Measurements from ENCODE around the gene HOXC10. TPM values are rescaled to one million over a fixed set of nuclear protein-coding genes. Genes with fewer than 3 reads are reported as not detected.

Gene HOXC10
- total and polyA plus RNA-seq, 10 of the 15 experiments (the other 5 are each of a cell fraction or from before 2014, with no cell fraction given) = 0.59 TPM; not detected in 9

DNA sequence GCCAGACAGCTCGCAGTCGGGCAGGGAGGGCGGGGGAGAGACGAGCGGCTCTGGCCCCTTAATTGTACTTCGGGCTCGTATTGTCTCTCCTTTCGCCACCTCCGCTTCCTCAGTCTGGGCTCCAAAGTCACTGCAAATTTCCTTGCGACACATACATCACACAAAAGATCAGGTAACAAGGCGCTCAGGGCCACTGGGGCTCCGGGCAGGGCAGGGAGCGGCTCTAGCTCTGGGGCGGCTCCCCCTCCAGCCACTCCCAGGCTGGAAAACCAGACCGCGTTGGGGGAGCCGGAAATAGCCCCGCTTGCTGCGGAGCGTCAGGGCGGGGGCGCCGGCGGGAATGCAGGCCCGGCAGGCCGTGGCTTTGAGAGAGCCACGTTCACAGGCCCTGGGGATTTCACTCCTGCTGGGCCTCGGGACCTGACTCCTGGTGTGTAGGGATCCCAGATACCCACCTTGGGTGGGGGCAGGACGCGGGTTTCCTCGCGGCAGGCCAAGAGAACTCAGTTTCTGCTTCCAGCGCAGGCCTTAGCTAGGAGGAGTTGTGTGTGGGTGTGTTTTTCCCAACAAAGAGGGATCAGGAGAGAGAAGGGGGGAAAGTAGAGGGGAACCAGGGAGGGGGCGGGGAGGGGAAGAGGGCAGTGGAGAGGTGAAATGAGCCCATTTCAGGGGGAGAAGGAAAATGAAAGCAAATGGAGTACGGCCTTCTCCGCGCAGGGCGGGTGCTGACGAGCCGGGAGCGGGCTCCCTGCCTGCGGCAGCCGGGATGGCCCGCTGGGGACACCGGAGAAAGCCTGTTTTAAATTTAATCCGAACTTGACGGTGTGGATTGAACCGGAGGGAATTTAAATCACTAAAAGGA is 10.7 kb downstream of the HOXC10 start:
- no peaks in the 10 kb centered on the region for H3K79me2 ChIP-seq (ENCODE audit: control insufficient read depth, insufficient read depth, low read length)
- H4K20me1 ChIP-seq (ENCODE audit: control insufficient read depth, insufficient read depth) = no peaks in the 10 kb centered on the region
- RAD21 ChIA-PET (ENCODE audit: unreplicated experiment) = interaction anchor here (0.8 to 1.0 kb wide), 3 partner anchors 10 to 196 kb away, joined by 3 to 4 read pairs (median 3); partner anchors contain the start of genes HOXC10 and HOXC4
- H3K4me3 ChIP-seq = peak overlapping the region; percentile 54
- CTCF ChIA-PET = interaction anchor here (0.8 to 2.0 kb wide), 5 partner anchors 10 to 212 kb away, joined by 3 to 6 read pairs (median 6); partner anchors contain the start of gene HOXC10
- POLR2A ChIA-PET = interaction anchor here (0.9 to 1.3 kb wide), 2 partner anchors 10 to 37 kb away, joined by 3 to 4 read pairs; no protein-coding TSS in a partner anchor
- H3K4me2 ChIP-seq (ENCODE audit: control insufficient read depth, insufficient read depth) = peak overlapping the region; percentile 85
- BruUV-seq (replicated peaks) = TSS peak; percentile 50
- peaks cover 31 to 54% of the 10 kb centered on the region in 2 experiments for H3K27me3 ChIP-seq (replicated peaks in 1 of 2; ENCODE audit: control insufficient read depth in 2 of 2, insufficient read depth in 2 of 2, low read length in 1 of 2)
- TF ChIP-seq ZBTB40 (IDR thresholded peaks at IDR 0.05; ENCODE audit: borderline replicate concordance) = 0 out of 2 replicates have a peak, but pooled peaks have one; percentile 20
- TF ChIP-seq RB1 (IDR thresholded peaks at IDR 0.05; ENCODE audit: borderline replicate concordance) = no peak
- TF ChIP-seq PML (IDR thresholded peaks at IDR 0.05; ENCODE audit: low read length) = no peak
- no peak for TF ChIP-seq TCF3 (IDR thresholded peaks at IDR 0.05; ENCODE audit: borderline replicate concordance, insufficient read depth, low read depth, low read length)
- TF ChIP-seq ZNF384 (IDR thresholded peaks at IDR 0.05; ENCODE audit: borderline replicate concordance, low read depth, low read length) = no peak
- no peak for TF ChIP-seq NR2F1 (conservative IDR thresholded peaks at IDR 0.05)
- TF ChIP-seq TARDBP (IDR thresholded peaks at IDR 0.05; ENCODE audit: borderline replicate concordance) = no peak
- TF ChIP-seq BHLHE40 (IDR thresholded peaks at IDR 0.05; ENCODE audit: borderline replicate concordance in 1 of 2, low read depth in 2 of 2, low read length in 1 of 2) = peak in 1 of 2 experiments; percentile 2; a peak in 1 of 4 replicates
- TF ChIP-seq SKIL (IDR thresholded peaks at IDR 0.05; ENCODE audit: low read depth, poor library complexity, severe bottlenecking) = no peak
- peak; percentile 68 for TF ChIP-seq IKZF1 (conservative IDR thresholded peaks at IDR 0.05)
- TF ChIP-seq ELK1 (IDR thresholded peaks at IDR 0.05; ENCODE audit: low read depth, low read length) = 0 out of 2 replicates have a peak, but pooled peaks have one; percentile 18
- no peak for TF ChIP-seq POLR2AphosphoS5 (IDR thresholded peaks at IDR 0.05; ENCODE audit: low read length)
- TF ChIP-seq, protein P1, sequence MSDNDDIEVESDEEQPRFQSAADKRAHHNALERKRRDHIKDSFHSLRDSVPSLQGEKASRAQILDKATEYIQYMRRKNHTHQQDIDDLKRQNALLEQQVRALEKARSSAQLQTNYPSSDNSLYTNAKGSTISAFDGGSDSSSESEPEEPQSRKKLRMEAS (IDR thresholded peaks at IDR 0.05; ENCODE audit: low read depth, low read length) = no peak
- TF ChIP-seq IKZF2 (IDR thresholded peaks at IDR 0.05) = peak; percentile 40 to 54; a peak in 2 of 4 replicates
- SMC1A ChIA-PET (ENCODE audit: uncharacterized antibody, unreplicated experiment) = interaction anchor here (0.9 to 1.7 kb wide), 8 partner anchors 8 to 231 kb away, joined by 3 to 7 read pairs (median 4); partner anchors contain the start of genes HOXC10 and SMUG1
- intact Hi-C loops (cut with micrococcal nuclease; ENCODE audit: unreplicated experiment) = no loop called here
- WGBS (ENCODE audit: insufficient coverage, insufficient replicate concordance, low lambda C conversion rate, missing lambda C conversion rate) = 2% methylated on average over 40 of the region's 48 CpGs
- no peak for DNase-seq (ENCODE audit: low read depth, low spot score)
- no peaks in the 10 kb centered on the region for H3K9me3 ChIP-seq (replicated peaks; ENCODE audit: control insufficient read depth, insufficient read depth, low read length)
- FAIRE-seq = no peak
- H3K9ac ChIP-seq (ENCODE audit: control insufficient read depth, insufficient read depth, low read length) = peak overlapping the region; percentile 30; the same call in 1 of the 2 replicates
- ATAC-seq = peak; percentile 63
- peaks cover 7% of the 10 kb centered on the region for H3K4me1 ChIP-seq (ENCODE audit: control insufficient read depth, insufficient read depth, low read length)
- in situ Hi-C loops (cut with MboI) = no loop called here
- H3K36me3 ChIP-seq (ENCODE audit: control insufficient read depth in 2 of 2, insufficient read depth in 2 of 2, low read length in 1 of 2) = no peaks in the 10 kb centered on the region
- no peak overlapping the region for H3K27ac ChIP-seq (ENCODE audit: control insufficient read depth, insufficient read depth)
- H2AFZ ChIP-seq (ENCODE audit: control insufficient read depth, low read depth, low read length) = peak overlapping the region; percentile 43
